Body of pancreas (tissue), 4 donors: ENCODE data around the gene GALNT2.

Experiments used
- CTCF ChIP-seq, 7 experiments: fragments of 450-650 bp in 4 of 7; fragments of 200-600 bp in 3 of 7; sonication (generic) in 3 of 7; IDR thresholded peaks; one replicate each; pipeline ENCODE4 v1.5.1; 2016 to 2019; ENCODE audit warnings: antibody characterized with exemption in 7 of 7
- POLR2A ChIP-seq, 3 donors: fragments of 450-650 bp; IDR thresholded peaks; one replicate each; pipeline ENCODE4 v1.6.1; 2016; ENCODE audit warnings: antibody characterized with exemption in 3 of 3, mild to moderate bottlenecking in 2 of 3

DNA sequence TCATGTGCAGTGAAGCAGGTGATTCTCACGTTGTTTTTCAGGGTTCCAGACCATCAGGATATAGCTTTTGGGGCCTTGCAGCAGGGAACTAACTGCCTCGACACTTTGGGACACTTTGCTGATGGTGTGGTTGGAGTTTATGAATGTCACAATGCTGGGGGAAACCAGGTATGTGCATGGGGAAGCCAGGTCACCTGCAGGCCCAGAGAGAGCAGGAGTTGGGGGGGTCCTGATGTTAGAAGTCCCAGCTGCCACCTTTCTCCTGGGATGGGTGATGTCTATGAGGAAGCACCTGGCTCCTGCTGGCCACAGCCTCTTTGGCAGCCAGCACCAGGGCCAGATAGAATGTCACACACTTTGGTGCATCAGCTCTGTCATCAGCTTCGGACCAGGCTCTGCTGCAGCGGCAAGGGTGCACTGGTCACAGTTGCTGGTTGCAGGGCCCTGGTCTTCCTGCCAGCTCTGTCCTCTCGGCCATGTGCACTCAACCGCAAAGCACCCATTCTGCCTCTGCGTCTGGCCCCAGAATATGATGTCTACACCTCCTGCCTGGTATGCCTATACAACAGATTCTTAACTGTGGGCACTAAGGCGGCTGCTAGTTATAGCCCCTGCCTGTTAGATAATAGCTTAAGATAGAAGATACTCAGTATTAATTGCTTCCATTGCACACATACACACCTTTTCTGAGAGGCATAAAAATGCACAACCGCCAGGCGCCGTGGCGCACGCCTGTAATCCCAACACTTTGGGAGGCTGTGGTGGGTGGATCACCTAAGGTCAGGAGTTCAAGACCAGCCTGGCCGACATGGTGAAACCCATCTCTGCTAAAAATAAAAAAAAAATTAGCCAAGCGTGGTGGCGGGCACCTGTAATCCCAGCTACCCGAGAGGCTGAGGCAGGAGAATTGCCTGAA is 198.4 kb downstream of the GALNT2 start:
- TF ChIP-seq CTCF (IDR thresholded peaks at IDR 0.05) (no peak), POLR2A (IDR thresholded peaks at IDR 0.05) (no peak)
